Small intestine (tissue), 7 donors: Measurements from ENCODE around the gene NELL2. TPM values are rescaled to one million over a fixed set of nuclear protein-coding genes. Genes with fewer than 3 reads are reported as not detected.

Source experiments
- DNase-seq, 2 donors: peaks; one replicate each; pipeline versions ENCODE4 v3.0.0 to v3.0.0-alpha.2; 2013
- FAIRE-seq: peaks from 2 replicates; lab custom pipeline; 2012; peaks lifted over from hg19 to GRCh38; lab: Jason Lieb, UNC
- H3K27ac ChIP-seq, 3 donors: one replicate each; pipeline ENCODE4 v1.5.1; 2013; ENCODE audit warnings: low read length in 2 of 3, mild to moderate bottlenecking in 2 of 3, control low read depth in 1 of 3, inconsistent platforms in 1 of 3, low read depth in 1 of 3, moderate library complexity in 1 of 3
- H3K27me3 ChIP-seq, 3 donors: one replicate each; pipeline ENCODE4 v1.6.1; 2013; ENCODE audit warnings: low read length in 3 of 3, inconsistent platforms in 1 of 3; ENCODE audit not compliant: control insufficient read depth in 3 of 3, insufficient read depth in 3 of 3
- H3K36me3 ChIP-seq, 3 donors: one replicate each; pipeline ENCODE4 v1.6.1; 2013; ENCODE audit warnings: low read length in 3 of 3, inconsistent platforms in 1 of 3, low read depth in 1 of 3, mild to moderate bottlenecking in 1 of 3, moderate library complexity in 1 of 3; ENCODE audit not compliant: control insufficient read depth in 3 of 3, insufficient read depth in 2 of 3
- H3K4me1 ChIP-seq, 3 donors: one replicate each; pipeline ENCODE4 v1.6.1; 2013; ENCODE audit warnings: low read length in 2 of 3, inconsistent platforms in 1 of 3, low read depth in 1 of 3, mild to moderate bottlenecking in 1 of 3, moderate library complexity in 1 of 3; ENCODE audit not compliant: control insufficient read depth in 3 of 3, insufficient read depth in 2 of 3
- H3K4me3 ChIP-seq, 3 donors: one replicate each; pipeline ENCODE4 v1.5.1; 2013; ENCODE audit warnings: low read length in 3 of 3, control low read depth in 1 of 3, inconsistent platforms in 1 of 3, low read depth in 1 of 3, mild to moderate bottlenecking in 1 of 3, moderate library complexity in 1 of 3
- H3K9me3 ChIP-seq, 2 donors: one replicate each; pipeline ENCODE4 v1.6.1; 2013; ENCODE audit warnings: low read depth in 1 of 2, low read length in 1 of 2; ENCODE audit not compliant: control insufficient read depth in 2 of 2, insufficient read depth in 1 of 2
- WGBS, 3 donors: extraction: QIAGEN DNeasy Blood & Tissue Kit; methylation state at CpG; one replicate each; pipeline ENCODE4 v1.1.7; 2013; 5-methylcytosine and 5-hydroxymethylcytosine counted together
- polyA plus RNA-seq, 4 donors: library from polyadenylated mRNA; stranded (reverse) in 3 of 4; unstranded in 1 of 4; fragments of 200-250 nt in 3 of 4; fragments of 120-200 nt in 1 of 4; gene quantifications; one replicate each; pipeline versions ENCODE4 v1.2.1 to v1.2.3, GENCODE V29; 2013
- donor health status: healthy with polysubstance abuse.
- donor health status: control.
- donor health status: control.
- donor health status: Bipolar disorder and iron deficiency.
- donor health status: healthy.

The NELL2 gene
- polyA plus RNA-seq, 4 donors: 4.4 to 50.8 (median 27.1) TPM

GRCh38 chr12:44640427-44641190 is 235.5 kb downstream of the NELL2 start:
- H3K9me3 ChIP-seq: no peaks in the 10 kb centered on the region
- DNase-seq (no peak), FAIRE-seq (no peak)
- no peak overlapping the region for H3K4me3 ChIP-seq
- H3K27ac ChIP-seq: no peak overlapping the region
- no peaks in the 10 kb centered on the region for H3K4me1 ChIP-seq
- 70 to 86% (median 81%) methylated on average over 2 of the region's 2 CpGs for WGBS, 3 donors
- H3K36me3 ChIP-seq: no peaks in the 10 kb centered on the region
- no peaks in the 10 kb centered on the region for H3K27me3 ChIP-seq

- Histone ChIP-seq H3K36me3 (no peaks in the 10 kb centered on the region), H3K27ac (no peak overlapping the region), H3K27me3 (no peaks in the 10 kb centered on the region), H3K4me3 (no peak overlapping the region), H3K9me3 (no peaks in the 10 kb centered on the region), H3K4me1 (no peaks in the 10 kb centered on the region)
- WGBS, 3 donors: 76 to 86% (median 78%) methylated on average over 4 of the region's 4 CpGs
- DNase-seq (no peak), FAIRE-seq (no peak)
These were observed 238.2 kb downstream of the NELL2 start for GRCh38 chr12:44637875-44638274.

GRCh38 chr12:44628180-44628579 is 247.9 kb downstream of the NELL2 start:
- no peak for FAIRE-seq
- Histone ChIP-seq H3K4me1 (no peaks in the 10 kb centered on the region), H3K4me3 (no peak overlapping the region), H3K27ac (no peak overlapping the region), H3K36me3 (no peaks in the 10 kb centered on the region), H3K9me3 (no peaks in the 10 kb centered on the region), H3K27me3 (no peaks in the 10 kb centered on the region)
- DNase-seq: no peak
- WGBS, 3 donors: 40 to 59% (median 56%) methylated on average over 1 of the region's 1 CpG

- Histone ChIP-seq H3K4me3 (no peak overlapping the region), H3K27me3 (no peaks in the 10 kb centered on the region), H3K27ac (no peak overlapping the region), H3K9me3 (no peaks in the 10 kb centered on the region), H3K36me3 (no peaks in the 10 kb centered on the region), H3K4me1 (no peaks in the 10 kb centered on the region)
- DNase-seq (no peak), FAIRE-seq (no peak)
- WGBS, 3 donors: 76 to 81% (median 80%) methylated on average over 5 of the region's 5 CpGs
These were observed 248.5 kb downstream of the NELL2 start for GRCh38 chr12:44627387-44628166.

- Histone ChIP-seq H3K27me3 (no peaks in the 10 kb centered on the region), H3K9me3 (no peaks in the 10 kb centered on the region), H3K4me3 (no peak overlapping the region), H3K27ac (no peak overlapping the region), H3K36me3 (no peaks in the 10 kb centered on the region), H3K4me1 (no peaks in the 10 kb centered on the region)
- DNase-seq: no peak
- 41 to 56% (median 53%) methylated on average over 2 of the region's 2 CpGs for WGBS, 3 donors
- no peak for FAIRE-seq
These were observed 249.2 kb downstream of the NELL2 start for GRCh38 chr12:44626883-44627282.

GRCh38 chr12:44618946-44619345 is 257.2 kb downstream of the NELL2 start:
- no peaks in the 10 kb centered on the region for H3K36me3 ChIP-seq
- H3K4me3 ChIP-seq: no peak overlapping the region
- H3K27me3 ChIP-seq: no peaks in the 10 kb centered on the region
- DNase-seq: no peak
- FAIRE-seq: no peak
- 56 to 73% (median 63%) methylated on average over 5 of the region's 5 CpGs for WGBS, 3 donors
- H3K9me3 ChIP-seq: no peaks in the 10 kb centered on the region
- no peaks in the 10 kb centered on the region for H3K4me1 ChIP-seq
- no peak overlapping the region for H3K27ac ChIP-seq

- Histone ChIP-seq H3K36me3 (no peaks in the 10 kb centered on the region), H3K27me3 (no peaks in the 10 kb centered on the region), H3K4me1 (no peaks in the 10 kb centered on the region), H3K27ac (no peak overlapping the region), H3K9me3 (no peaks in the 10 kb centered on the region), H3K4me3 (no peak overlapping the region)
- FAIRE-seq (no peak), DNase-seq (no peak)
- 64 to 84% (median 74%) methylated on average over 3 of the region's 3 CpGs for WGBS, 3 donors
These were observed 259.7 kb downstream of the NELL2 start for GRCh38 chr12:44616402-44616801.

GRCh38 chr12:44611538-44611937 is 264.6 kb downstream of the NELL2 start:
- 34 to 42% (median 38%) methylated on average over 1 of the region's 1 CpG for WGBS, 3 donors
- Histone ChIP-seq H3K9me3 (no peaks in the 10 kb centered on the region), H3K4me3 (no peak overlapping the region), H3K27ac (no peak overlapping the region), H3K4me1 (no peaks in the 10 kb centered on the region), H3K27me3 (no peaks in the 10 kb centered on the region), H3K36me3 (no peaks in the 10 kb centered on the region)
- FAIRE-seq (no peak), DNase-seq (no peak)
